H9 (cell line): ENCODE measurements around the gene NFIX. TPM values are rescaled to one million over a fixed set of nuclear protein-coding genes. Genes with fewer than 3 reads are reported as not detected.

Experiments used
- DNase-seq: peaks from one replicate; pipeline ENCODE4 v3.0.0-alpha.2; 2017
- H2AFZ ChIP-seq: one replicate; pipeline ENCODE4 v1.6.1; 2013; ENCODE audit warnings: mild to moderate bottlenecking, low read length, control low read depth, moderate library complexity
- H2AK5ac ChIP-seq: 2 replicates; pipeline ENCODE4 v1.6.1; 2013; ENCODE audit warnings: low read length, control low read depth, mixed read lengths; ENCODE audit not compliant: insufficient read length
- H2BK120ac ChIP-seq: one replicate; pipeline ENCODE4 v1.6.1; 2013; ENCODE audit warnings: low read depth, mild to moderate bottlenecking, low read length, control low read depth, inconsistent platforms; ENCODE audit not compliant: poor library complexity, severe bottlenecking
- H2BK12ac ChIP-seq: 2 replicates; pipeline ENCODE4 v1.6.1; 2013; ENCODE audit warnings: low read length, control low read depth, mixed read lengths, low read depth; ENCODE audit not compliant: insufficient read length
- H2BK15ac ChIP-seq: 2 replicates; pipeline ENCODE4 v1.6.1; 2013; ENCODE audit warnings: low read depth, low read length, control low read depth
- H2BK20ac ChIP-seq: one replicate; pipeline ENCODE4 v1.6.1; 2013; ENCODE audit warnings: low read depth, mild to moderate bottlenecking, low read length, control low read depth, inconsistent platforms; ENCODE audit not compliant: poor library complexity, severe bottlenecking
- H2BK5ac ChIP-seq: 2 replicates; pipeline ENCODE4 v1.6.1; 2013; ENCODE audit warnings: low read length, control low read depth, mixed read lengths; ENCODE audit not compliant: insufficient read length
- H3K14ac ChIP-seq: 2 replicates; pipeline ENCODE4 v1.6.1; 2013; ENCODE audit warnings: low read length, control low read depth; ENCODE audit not compliant: insufficient read depth
- H3K18ac ChIP-seq: 2 replicates; pipeline ENCODE4 v1.6.1; 2013; ENCODE audit warnings: low read depth, mild to moderate bottlenecking, mixed read lengths, low read length, control low read depth; ENCODE audit not compliant: insufficient read length
- H3K23ac ChIP-seq: 2 replicates; pipeline ENCODE4 v1.6.1; 2013; ENCODE audit warnings: low read length, control low read depth, mixed read lengths, low read depth; ENCODE audit not compliant: insufficient read length
- H3K23me2 ChIP-seq: 2 replicates; pipeline ENCODE4 v1.6.1; 2013; ENCODE audit warnings: low read depth, mild to moderate bottlenecking, mixed read lengths, low read length, control low read depth; ENCODE audit not compliant: insufficient read length, poor library complexity, severe bottlenecking
- H3K27ac ChIP-seq: 2 replicates; pipeline ENCODE4 v1.5.1; 2013; ENCODE audit warnings: low read length, control low read depth, mixed read lengths, low read depth; ENCODE audit not compliant: insufficient read length
- H3K27me3 ChIP-seq: 2 replicates; pipeline ENCODE4 v1.6.1; 2013; ENCODE audit warnings: low read length, control low read depth, inconsistent platforms; ENCODE audit not compliant: insufficient read depth
- H3K4ac ChIP-seq: 2 replicates; pipeline ENCODE4 v1.6.1; 2013; ENCODE audit warnings: low read depth, mild to moderate bottlenecking, control low read depth, inconsistent platforms, low read length, moderate library complexity
- H3K4me1 ChIP-seq: 2 replicates; pipeline ENCODE4 v1.6.1; 2013; ENCODE audit warnings: low read length, control low read depth, inconsistent platforms; ENCODE audit not compliant: insufficient read depth
- H3K4me2 ChIP-seq: 2 replicates; pipeline ENCODE4 v1.6.1; 2013; ENCODE audit warnings: low read length, control low read depth, mixed read lengths; ENCODE audit not compliant: insufficient read length, insufficient read depth
- H3K56ac ChIP-seq: 2 replicates; pipeline ENCODE4 v1.6.1; 2013; ENCODE audit warnings: low read depth, mild to moderate bottlenecking, mixed read lengths, low read length, control low read depth; ENCODE audit not compliant: insufficient read length
- H3K79me1 ChIP-seq: 2 replicates; pipeline ENCODE4 v1.6.1; 2013; ENCODE audit warnings: low read depth, mild to moderate bottlenecking, moderate library complexity, low read length, control low read depth, inconsistent platforms; ENCODE audit not compliant: insufficient read depth, poor library complexity, severe bottlenecking
- H3K79me2 ChIP-seq: 2 replicates; pipeline ENCODE4 v1.6.1; 2013; ENCODE audit warnings: low read length, control low read depth, inconsistent platforms; ENCODE audit not compliant: insufficient read depth
- H3K9ac ChIP-seq: 2 replicates; pipeline ENCODE4 v1.6.1; 2013; ENCODE audit warnings: low read length, control low read depth, mixed read lengths; ENCODE audit not compliant: insufficient read length; ENCODE audit errors: extremely low read depth
- H3K9me3 ChIP-seq: one replicate; pipeline ENCODE4 v1.6.1; 2013; ENCODE audit warnings: low read depth, low read length, inconsistent platforms; ENCODE audit not compliant: control insufficient read depth
- H3T11ph ChIP-seq: one replicate; pipeline ENCODE4 v1.6.1; 2013; ENCODE audit warnings: mild to moderate bottlenecking, low read length, control low read depth, inconsistent platforms
- H4K20me1 ChIP-seq: one replicate; pipeline ENCODE4 v1.6.1; 2013; ENCODE audit not compliant: control insufficient read depth, insufficient read length, insufficient read depth
- H4K5ac ChIP-seq: 2 replicates; pipeline ENCODE4 v1.6.1; 2013; ENCODE audit warnings: low read depth, mild to moderate bottlenecking, mixed read lengths, low read length, control low read depth; ENCODE audit not compliant: insufficient read length
- H4K8ac ChIP-seq: replicated peaks from 2 replicates; pipeline ENCODE4 v1.6.1; 2013; ENCODE audit warnings: low read length, control low read depth, mixed read lengths, low read depth; ENCODE audit not compliant: insufficient read length
- H4K91ac ChIP-seq: 2 replicates; pipeline ENCODE4 v1.6.1; 2013; ENCODE audit warnings: low read depth, mild to moderate bottlenecking, moderate library complexity, mixed read lengths, low read length, control low read depth; ENCODE audit not compliant: insufficient read length
- H3K27ac Mint-ChIP-seq, 3 experiments: 2 replicates in 2 of 3; 3 replicates in 1 of 3; pipeline ENCODE4 v1.8.0; 2020 to 2021; ENCODE audit warnings: mixed read lengths in 3 of 3, mild to moderate bottlenecking in 1 of 3, moderate library complexity in 1 of 3
- H3K27me3 Mint-ChIP-seq: 2 replicates; pipeline ENCODE4 v1.8.0; 2021; ENCODE audit warnings: low read depth, mild to moderate bottlenecking, moderate library complexity, mixed read lengths
- H3K36me3 Mint-ChIP-seq, 3 experiments: 2 replicates in 2 of 3; 3 replicates in 1 of 3; pipeline ENCODE4 v1.8.0; 2020 to 2021; ENCODE audit warnings: low read depth in 3 of 3, mixed read lengths in 3 of 3; ENCODE audit not compliant: insufficient read depth in 1 of 3
- H3K4me1 Mint-ChIP-seq, 2 experiments: 2 replicates each; pipeline ENCODE4 v1.8.0; 2020; ENCODE audit warnings: mixed read lengths in 2 of 2
- H3K4me3 Mint-ChIP-seq, 2 experiments: 2 replicates in 1 of 2; 3 replicates in 1 of 2; pipeline ENCODE4 v1.8.0; 2020 to 2021; ENCODE audit warnings: mild to moderate bottlenecking in 2 of 2, mixed read lengths in 2 of 2, moderate library complexity in 1 of 2
- H3K9me3 Mint-ChIP-seq, 2 experiments: 2 replicates in 1 of 2; 3 replicates in 1 of 2; pipeline ENCODE4 v1.8.0; 2020; ENCODE audit warnings: mild to moderate bottlenecking in 2 of 2, mixed read lengths in 2 of 2, moderate library complexity in 1 of 2
- CTCF ChIP-seq: fragments of 200-600 bp; sonication (generic); conservative IDR thresholded peaks from 3 replicates; pipeline ENCODE4 v1.8.0; 2021; ENCODE audit warnings: antibody characterized with exemption, mild to moderate bottlenecking
- WGBS: extraction: QIAGEN DNeasy Blood & Tissue Kit; methylation state at CpG from one replicate; pipeline ENCODE4 v1.1.7; 2013; ENCODE audit warnings: missing lambda C conversion rate, low lambda C conversion rate, mixed read lengths; ENCODE audit not compliant: insufficient read length; ENCODE audit errors: extremely low coverage; 5-methylcytosine and 5-hydroxymethylcytosine counted together
- total RNA-seq: library from RNA; stranded (reverse); gene quantifications from 2 replicates; pipeline ENCODE4 v1.2.1, GENCODE V29; 2021

NFIX gene
- total RNA-seq, 1 experiment from 2014 or later, result 0.31 TPM

- Histone ChIP-seq H3K23ac (no peak overlapping the region), H3K79me2 (no peaks in the 10 kb centered on the region), H3K9me3 (no peaks in the 10 kb centered on the region), H4K8ac (no peak overlapping the region), H4K91ac (no peak overlapping the region), H3K56ac (no peak overlapping the region), H4K5ac (no peak overlapping the region), H3K4ac (no peak overlapping the region), H3K27me3 (peaks cover 92% of the 10 kb centered on the region), H3K9ac (no peak overlapping the region), H2BK120ac (no peak overlapping the region), H3K14ac (no peak overlapping the region; the same call in 1 of the 2 replicates), H2BK5ac (no peak overlapping the region), H3K23me2 (peaks cover 5% of the 10 kb centered on the region), H3T11ph (no peak overlapping the region), H2BK15ac (no peak overlapping the region), H2AK5ac (no peak overlapping the region), H2AFZ (no peak overlapping the region), H3K18ac (peak overlapping the region; percentile 32), H3K79me1 (no peaks in the 10 kb centered on the region), H4K20me1 (peaks cover 2% of the 10 kb centered on the region), H2BK20ac (no peak overlapping the region), H3K27ac (no peak overlapping the region), H2BK12ac (no peak overlapping the region), H3K4me1 (peaks cover 3% of the 10 kb centered on the region; the same call in 1 of the 2 replicates), H3K4me2 (peak overlapping the region; percentile 1)
- peak; percentile 64 for DNase-seq
- TF ChIP-seq CTCF, result no peak
- H3K27me3 Mint-ChIP-seq, result peaks cover 100% of the 10 kb centered on the region
- H3K36me3 Mint-ChIP-seq, result no peaks in the 10 kb centered on the region
- H3K4me3 Mint-ChIP-seq, result peak overlapping the region in 1 of 2 experiments; percentile 66; a peak in 3 of 5 replicates
- WGBS, result no CpG with 5 or more reads among the region's 54 CpGs
- peaks cover 16 to 60% of the 10 kb centered on the region in 2 experiments for H3K4me1 Mint-ChIP-seq
- no peak overlapping the region for H3K27ac Mint-ChIP-seq
- H3K9me3 Mint-ChIP-seq, result peaks cover 4 to 11% of the 10 kb centered on the region in 2 experiments
These were observed 16.5 kb downstream of the NFIX start for GRCh38 chr19:13011653-13012389.
